ENCODE measurements around the gene GPN2. TPM values are rescaled to one million over a fixed set of nuclear protein-coding genes. Genes with fewer than 3 reads are reported as not detected.

Gene GPN2
- total RNA-seq, 1 donor from 2014 or later: 9.5 TPM

DNA sequence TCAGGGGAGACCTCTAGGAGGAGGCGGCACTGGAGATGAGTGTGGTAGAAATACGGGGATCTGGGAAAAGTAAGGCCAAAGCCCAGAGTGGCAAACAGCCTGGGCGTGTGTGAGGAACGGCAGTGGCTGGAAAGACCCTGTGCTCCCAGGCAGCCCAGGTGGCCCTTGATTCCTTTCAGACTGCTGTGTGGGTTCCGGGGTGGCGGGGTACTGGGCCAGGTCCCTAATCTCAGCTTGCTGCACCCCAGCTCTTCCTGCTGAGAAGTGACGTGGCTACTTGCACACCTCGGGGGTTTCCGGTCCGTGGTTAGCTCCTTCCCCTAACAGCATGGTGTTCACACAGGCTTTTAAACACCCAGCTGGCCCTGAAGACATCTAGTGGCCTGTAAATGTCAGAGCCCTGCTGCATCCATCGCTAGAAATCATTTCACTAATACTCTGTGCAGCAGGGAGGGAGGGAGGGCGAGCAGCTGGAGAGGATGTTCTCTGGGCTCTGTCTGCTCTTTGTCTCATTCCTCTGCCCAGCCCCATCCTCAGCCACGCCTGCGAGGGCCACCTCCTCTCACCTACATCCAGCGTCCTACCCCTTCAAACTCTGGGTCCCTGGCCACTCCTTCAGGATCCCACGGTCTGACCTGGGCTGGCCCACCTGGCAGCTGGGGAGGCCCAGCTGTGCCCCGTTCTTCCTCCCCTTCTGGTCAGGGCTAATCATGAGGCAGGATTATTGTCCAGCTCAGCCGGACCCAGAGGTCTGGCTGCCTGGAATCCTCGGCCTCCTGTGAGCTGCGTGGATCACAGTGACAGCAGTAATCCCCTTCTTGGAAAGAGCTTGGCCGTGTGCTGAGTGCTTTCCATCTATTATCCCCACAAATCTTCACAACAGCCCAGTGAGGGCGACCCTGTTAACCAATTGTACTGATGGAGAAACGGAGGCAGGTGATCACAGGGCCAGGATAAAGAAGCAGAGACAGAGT is 56.4 kb downstream of the GPN2 start:
- DNase-seq (ENCODE audit: low read depth): no peak
- H3K36me3 ChIP-seq (ENCODE audit: control insufficient read depth, insufficient read depth, low read length): peaks cover 1% of the 10 kb centered on the region
- H3K27me3 ChIP-seq (ENCODE audit: control insufficient read depth, insufficient read depth, low read length): no peaks in the 10 kb centered on the region
- TF ChIP-seq, protein P1, sequence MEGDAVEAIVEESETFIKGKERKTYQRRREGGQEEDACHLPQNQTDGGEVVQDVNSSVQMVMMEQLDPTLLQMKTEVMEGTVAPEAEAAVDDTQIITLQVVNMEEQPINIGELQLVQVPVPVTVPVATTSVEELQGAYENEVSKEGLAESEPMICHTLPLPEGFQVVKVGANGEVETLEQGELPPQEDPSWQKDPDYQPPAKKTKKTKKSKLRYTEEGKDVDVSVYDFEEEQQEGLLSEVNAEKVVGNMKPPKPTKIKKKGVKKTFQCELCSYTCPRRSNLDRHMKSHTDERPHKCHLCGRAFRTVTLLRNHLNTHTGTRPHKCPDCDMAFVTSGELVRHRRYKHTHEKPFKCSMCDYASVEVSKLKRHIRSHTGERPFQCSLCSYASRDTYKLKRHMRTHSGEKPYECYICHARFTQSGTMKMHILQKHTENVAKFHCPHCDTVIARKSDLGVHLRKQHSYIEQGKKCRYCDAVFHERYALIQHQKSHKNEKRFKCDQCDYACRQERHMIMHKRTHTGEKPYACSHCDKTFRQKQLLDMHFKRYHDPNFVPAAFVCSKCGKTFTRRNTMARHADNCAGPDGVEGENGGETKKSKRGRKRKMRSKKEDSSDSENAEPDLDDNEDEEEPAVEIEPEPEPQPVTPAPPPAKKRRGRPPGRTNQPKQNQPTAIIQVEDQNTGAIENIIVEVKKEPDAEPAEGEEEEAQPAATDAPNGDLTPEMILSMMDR (IDR thresholded peaks at IDR 0.05; ENCODE audit: insufficient read depth, low read length, poor library complexity, severe bottlenecking): no peak
- no peak overlapping the region for H3K4me3 ChIP-seq (ENCODE audit: low read depth, low read length)

DNA sequence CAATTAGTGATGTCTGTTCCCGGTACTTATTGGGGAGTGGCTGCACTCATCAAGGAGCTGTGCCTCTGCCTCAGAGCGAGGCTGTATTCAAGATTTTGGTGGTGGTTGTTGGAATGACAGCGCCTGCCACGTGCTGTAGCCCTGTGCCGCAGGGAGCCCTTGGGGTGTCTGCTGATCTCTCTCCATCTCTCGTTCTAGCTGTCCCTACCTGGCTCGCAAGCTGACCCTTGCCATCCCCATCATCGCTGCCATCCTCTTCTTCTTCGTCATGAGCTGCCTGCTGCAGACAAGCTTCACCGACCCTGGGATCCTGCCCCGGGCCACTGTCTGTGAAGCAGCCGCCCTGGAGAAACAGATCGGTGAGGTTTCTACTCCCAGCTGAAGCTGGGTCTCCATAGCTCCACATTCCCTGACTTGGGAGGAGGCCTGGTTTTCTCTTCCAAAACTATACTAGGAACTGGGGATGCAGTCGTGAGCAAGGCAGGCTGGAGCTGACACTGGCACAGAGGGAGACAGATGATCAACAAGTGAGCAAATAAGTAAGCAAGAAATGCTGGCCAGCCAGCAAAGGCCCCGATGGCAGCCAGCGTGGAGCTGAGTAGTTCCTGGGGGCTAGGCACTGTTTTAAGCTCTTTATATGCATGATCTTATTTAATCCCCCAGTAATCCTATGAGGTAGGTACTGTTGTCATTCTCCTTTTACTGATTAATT is 57.7 kb downstream of the GPN2 start:
- TF ChIP-seq, protein P1 (IDR thresholded peaks at IDR 0.05; ENCODE audit: insufficient read depth, low read length, poor library complexity, severe bottlenecking): no peak
- H3K36me3 ChIP-seq (ENCODE audit: control insufficient read depth, insufficient read depth, low read length): peaks cover 1% of the 10 kb centered on the region

DNA sequence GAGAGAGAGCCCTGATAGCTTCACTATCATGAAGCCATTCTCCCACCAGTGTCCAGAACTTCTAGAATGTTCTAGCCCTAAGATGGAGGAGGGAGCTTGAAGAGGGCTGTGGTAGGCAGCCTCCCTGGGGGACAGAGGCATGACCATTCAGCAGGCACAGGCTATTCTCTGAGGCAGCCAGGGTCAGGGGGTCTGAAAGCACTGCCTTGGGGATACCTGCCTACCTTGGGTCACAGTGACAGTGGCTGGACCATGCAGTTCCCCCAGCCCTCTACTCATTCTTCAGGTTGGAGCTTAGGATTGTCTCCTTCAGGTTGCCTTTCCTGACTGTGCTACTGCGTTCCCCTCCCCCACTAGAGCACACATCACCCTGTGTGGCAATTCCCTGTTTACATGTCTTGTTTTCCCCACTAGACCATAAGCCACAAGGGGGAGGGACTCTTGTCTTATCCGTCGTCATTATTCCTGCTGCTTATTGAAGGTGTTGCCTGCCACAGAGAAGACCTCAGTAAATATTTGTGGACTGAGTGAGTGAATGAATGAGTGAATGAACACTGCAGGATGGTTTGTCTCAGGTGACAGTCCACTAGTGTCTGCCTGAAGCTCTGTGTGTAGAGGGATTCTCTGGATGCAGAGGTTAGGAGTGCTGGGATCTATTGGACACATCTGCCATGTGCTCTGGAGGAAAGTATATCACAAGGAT is 58.4 kb downstream of the GPN2 start:
- H3K4me3 ChIP-seq (ENCODE audit: low read depth, low read length): no peak overlapping the region
- TF ChIP-seq, protein P1 (IDR thresholded peaks at IDR 0.05; ENCODE audit: insufficient read depth, low read length, poor library complexity, severe bottlenecking): no peak
- DNase-seq (ENCODE audit: low read depth): no peak
- H3K27me3 ChIP-seq (ENCODE audit: control insufficient read depth, insufficient read depth, low read length): no peaks in the 10 kb centered on the region
- H3K36me3 ChIP-seq (ENCODE audit: control insufficient read depth, insufficient read depth, low read length): peaks cover 1% of the 10 kb centered on the region

More for the DNA sequence above, 57.7 kb downstream of the GPN2 start:
- no peaks in the 10 kb centered on the region for H3K27me3 ChIP-seq (ENCODE audit: control insufficient read depth, insufficient read depth, low read length)
- DNase-seq (ENCODE audit: low read depth): no peak
- no peak overlapping the region for H3K4me3 ChIP-seq (ENCODE audit: low read depth, low read length)

DNA sequence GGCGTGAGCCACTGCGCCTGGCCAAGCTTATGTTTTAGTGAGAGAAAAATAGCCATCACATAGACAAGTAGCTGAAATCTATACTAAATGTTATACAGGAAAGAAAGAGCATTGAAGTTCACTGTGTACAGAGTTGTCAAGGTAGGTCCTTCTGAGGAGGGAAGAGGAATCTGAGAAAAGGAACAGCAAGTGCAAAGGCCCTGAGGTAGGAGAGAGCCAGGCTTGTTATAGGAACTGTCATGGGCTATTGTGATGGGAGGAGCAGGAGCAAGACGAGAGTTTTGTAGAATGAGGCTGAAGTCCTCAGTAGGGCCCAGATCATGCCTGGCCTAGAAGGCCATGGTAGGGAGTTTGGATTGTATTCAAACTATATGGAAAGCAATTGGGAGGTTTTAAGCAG is 59.0 kb downstream of the GPN2 start:
- no peak for DNase-seq (ENCODE audit: low read depth)
- no peak overlapping the region for H3K4me3 ChIP-seq (ENCODE audit: low read depth, low read length)
- TF ChIP-seq, protein P1 (IDR thresholded peaks at IDR 0.05; ENCODE audit: insufficient read depth, low read length, poor library complexity, severe bottlenecking): no peak
- H3K27me3 ChIP-seq (ENCODE audit: control insufficient read depth, insufficient read depth, low read length): no peaks in the 10 kb centered on the region
- H3K36me3 ChIP-seq (ENCODE audit: control insufficient read depth, insufficient read depth, low read length): peaks cover 1% of the 10 kb centered on the region

DNA sequence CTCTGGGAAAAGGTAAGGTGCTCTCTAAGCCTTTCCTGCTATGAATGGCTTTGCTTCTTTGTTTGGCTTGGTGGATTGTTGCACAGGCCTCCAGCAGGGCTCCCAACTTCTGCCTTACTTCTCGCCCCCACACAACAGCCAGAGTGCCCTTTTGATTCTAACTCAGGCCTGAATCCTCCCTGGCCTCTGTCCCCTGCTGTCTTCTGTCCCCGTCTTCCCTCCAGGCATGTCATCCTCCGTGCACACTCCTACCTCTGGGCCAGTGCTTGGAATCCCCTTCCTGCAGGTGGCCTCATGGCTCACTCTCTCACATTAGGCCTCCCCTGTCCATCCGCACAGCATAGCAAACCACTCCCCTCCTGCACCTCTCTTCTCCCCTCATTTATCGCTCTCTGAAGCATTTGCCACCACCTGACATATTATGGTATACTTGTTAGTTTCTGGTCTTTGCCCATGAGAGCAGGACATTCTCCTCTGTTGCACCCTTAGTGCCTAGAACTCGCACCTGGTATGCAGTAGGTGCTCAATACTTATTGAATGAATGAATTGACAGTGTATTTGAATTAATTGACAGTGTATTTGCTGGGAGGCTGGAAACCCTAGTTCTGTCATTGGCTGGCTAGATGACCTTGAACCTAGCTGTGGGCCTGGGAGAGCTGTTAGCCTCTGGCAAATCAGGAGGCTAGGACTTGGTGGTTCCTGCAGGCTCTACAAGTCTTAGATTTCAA is 60.7 kb downstream of the GPN2 start:
- TF ChIP-seq, protein P1 (IDR thresholded peaks at IDR 0.05; ENCODE audit: insufficient read depth, low read length, poor library complexity, severe bottlenecking): no peak
- DNase-seq (ENCODE audit: low read depth): no peak
- no peaks in the 10 kb centered on the region for H3K27me3 ChIP-seq (ENCODE audit: control insufficient read depth, insufficient read depth, low read length)
- H3K36me3 ChIP-seq (ENCODE audit: control insufficient read depth, insufficient read depth, low read length): no peaks in the 10 kb centered on the region
- H3K4me3 ChIP-seq (ENCODE audit: low read depth, low read length): no peak overlapping the region

All from kidney epithelial cell (primary cell).